HG03378 (cell line): ENCODE results near the gene ATOX1.
A peak's percentile ranks its signal among the peaks of the same experiment; 100 is the strongest.
"Not testable (repeated sequence)": the region's sequence is repeated elsewhere in the genome, so short reads cannot be mapped to it uniquely, and the experiment has no call there.

Experiments
- ATAC-seq: cut with Tn5 transposase; IDR thresholded peaks from one replicate; pipeline ENCODE4 v1.9.1; 2021; ENCODE audit warnings: mild to moderate bottlenecking, moderate library complexity; ENCODE audit not compliant: unreplicated experiment

Gene ATOX1

DNA sequence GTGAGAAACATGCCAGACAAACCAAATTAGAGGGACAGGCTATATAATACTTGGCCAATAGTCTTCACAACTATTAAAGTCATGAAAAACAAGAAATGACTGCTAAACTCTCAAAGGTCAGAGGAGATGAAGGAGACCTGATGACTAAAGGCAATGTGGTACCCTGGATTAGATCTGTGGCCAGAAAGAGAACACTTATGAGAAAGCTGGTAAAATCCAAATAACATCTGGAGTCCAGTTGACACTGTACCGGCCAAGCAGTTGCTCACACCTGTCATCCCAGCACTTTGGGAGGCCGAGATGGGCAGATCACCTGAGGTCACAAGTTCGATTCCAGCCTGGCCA, 24.4 kb downstream of the ATOX1 start:
- no peak for ATAC-seq

DNA sequence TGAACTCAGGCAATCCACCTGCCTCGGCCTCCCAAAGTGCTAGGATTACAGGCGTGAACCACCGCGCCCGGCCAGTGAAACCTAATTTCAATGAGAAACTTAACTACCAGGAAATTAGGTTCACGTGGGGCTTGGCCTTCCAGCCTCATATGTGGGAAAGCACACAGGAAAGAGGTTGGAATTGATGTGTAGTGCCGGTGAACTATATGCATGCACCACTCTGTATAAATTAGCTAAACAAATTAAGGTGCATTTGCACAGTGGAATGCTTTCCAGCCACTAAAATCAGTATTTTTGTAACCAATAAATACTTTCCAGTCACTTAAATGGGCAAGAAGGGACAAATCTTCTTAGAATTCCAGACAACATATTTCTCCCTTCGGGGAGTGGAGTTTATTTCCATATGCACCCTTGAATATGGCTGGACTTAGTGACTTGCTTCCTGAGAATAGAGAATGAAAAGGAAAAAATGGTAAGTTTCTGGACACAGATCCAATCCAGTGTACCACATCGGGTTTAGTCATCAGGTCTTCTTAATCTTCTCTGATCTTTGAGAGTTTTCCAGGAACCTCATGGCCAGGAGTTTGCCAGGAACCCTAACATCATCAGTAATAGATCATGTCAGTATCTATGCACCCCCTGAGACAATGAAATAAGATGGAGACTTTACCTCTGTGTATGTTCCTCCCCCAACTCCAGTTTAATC, 24.9 kb downstream of the ATOX1 start:
- ATAC-seq: no peak

DNA sequence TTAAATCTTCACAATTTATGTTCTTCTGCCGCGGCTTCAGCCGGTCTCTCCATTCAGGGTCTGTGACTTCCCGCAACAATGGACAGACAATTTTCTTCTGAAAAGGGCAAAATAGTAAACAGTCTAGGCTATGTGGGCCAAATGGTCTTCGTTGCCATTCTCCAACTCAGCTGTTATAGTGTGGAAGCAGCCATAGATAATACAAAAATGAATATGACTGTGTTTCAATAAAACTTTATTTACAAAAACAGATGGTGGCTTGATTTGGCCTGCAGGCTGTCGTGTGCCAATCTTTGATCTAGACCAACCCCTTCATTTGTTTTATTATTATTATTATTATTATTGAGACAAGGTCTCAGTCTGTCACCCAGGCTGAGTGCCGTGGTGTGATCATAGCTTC, 28.1 kb downstream of the ATOX1 start:
- no peak for ATAC-seq

DNA sequence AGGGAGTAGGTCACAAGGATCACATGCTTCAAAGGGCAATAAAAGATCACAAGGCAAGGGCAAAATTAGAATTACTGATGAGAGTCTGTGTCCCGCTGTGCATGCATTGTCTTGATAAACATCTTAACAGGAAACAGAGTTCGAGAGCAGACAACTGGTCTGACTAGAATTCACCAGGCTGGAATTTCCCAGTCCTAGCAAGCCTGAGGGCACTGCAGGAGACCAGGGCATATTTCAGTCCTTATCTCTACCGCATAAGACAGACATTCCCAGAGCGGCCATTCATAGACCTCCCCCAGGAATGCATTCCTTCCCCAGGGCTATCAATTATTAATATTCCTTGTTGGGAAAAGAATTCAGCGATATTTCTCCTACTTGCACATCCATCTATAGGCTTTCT, 28.8 kb downstream of the ATOX1 start:
- ATAC-seq: not testable (repeated sequence)

DNA sequence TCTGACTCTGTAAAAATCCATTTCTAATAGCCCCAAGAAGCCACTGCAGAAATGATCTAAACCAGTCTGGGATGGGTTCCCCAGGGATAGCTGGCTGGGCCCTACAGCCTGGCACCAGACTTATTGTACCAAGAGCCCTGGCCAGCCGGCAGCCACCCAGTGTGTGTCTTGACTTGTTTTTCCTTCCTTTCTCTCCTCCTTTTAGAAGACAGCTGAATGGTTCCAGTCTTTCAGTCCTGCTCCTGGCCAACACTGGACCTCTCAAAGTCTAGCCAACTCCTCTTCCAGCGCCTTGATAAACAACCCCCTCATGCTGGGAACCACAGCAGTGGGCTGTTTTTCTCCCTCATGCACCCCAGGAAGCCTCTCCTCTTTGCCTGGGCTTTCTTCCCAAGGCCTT, 34.1 kb downstream of the ATOX1 start:
- no peak for ATAC-seq

DNA sequence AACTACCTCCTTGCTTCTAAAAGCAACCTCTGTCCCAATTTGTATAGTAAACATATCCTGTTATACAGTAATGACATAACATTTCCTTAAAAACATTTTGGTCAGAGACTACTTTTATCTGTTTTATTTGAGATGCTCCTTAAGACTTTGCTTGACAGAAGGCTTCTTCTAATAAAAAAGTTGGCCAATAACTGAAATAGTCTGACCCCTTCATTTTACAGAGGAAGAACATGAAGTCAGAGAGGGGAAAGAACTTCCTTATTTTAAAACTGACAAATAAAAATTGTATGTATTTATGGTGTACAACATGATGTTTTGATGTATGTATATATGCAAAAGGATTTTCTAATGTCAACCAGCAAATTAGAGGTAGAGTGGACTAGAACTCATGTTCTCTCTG, 35.9 kb downstream of the ATOX1 start:
- ATAC-seq: no peak

DNA sequence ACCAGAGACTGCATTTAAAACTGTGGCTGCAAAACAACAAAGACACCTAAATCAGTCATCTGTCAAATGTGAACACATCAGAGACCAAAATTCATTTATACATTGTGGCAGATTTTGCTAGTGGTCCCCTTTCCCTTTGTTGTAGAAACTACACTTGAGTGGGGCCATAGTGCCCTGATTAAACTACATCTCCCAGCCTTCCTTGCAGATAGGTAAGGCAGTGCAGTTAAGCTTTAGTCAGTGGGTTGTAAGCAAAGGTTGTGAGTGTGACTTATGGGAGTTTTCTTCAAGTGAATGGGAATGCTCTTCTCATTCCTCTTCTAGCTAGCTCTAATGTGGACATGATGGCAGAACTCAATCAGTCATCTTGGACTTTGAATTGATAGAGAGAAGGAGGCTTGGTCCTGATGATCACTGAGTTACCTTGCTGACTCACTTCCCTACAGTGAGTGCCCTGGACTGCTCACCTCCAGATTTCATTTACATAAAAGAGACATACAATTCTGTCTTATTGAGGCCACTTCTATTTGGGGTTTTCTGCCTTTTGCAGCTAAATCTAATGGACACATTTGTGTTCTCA, 36.5 kb downstream of the ATOX1 start:
- ATAC-seq: peak; percentile 17

DNA sequence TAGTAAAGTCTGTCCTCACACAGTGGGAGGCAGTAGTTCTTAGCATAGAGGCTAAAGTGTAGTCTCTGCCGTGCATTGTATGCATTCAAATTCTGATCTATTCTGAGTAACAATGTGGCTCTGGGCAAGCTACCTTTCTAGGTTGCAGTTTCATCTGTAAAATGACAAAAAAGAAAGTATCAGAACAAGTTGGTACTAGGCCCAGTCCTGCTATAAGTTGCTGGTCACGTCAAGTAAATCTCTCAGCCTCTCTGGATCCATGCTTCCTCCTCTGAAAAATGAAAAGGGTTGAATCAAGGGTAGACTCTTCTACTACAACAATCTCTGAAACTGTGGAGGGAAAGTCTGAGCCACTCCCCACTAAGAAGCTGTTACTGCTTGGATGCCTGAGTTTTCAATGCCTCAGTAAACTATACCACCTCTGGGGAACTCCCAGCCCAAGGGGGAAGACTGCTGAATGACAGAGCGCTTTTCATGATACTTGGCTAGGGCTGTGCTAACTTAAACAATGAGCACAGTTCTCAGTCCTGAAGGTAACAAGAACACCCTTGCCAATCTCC, 37.3 kb downstream of the ATOX1 start:
- ATAC-seq: peak; percentile 84

DNA sequence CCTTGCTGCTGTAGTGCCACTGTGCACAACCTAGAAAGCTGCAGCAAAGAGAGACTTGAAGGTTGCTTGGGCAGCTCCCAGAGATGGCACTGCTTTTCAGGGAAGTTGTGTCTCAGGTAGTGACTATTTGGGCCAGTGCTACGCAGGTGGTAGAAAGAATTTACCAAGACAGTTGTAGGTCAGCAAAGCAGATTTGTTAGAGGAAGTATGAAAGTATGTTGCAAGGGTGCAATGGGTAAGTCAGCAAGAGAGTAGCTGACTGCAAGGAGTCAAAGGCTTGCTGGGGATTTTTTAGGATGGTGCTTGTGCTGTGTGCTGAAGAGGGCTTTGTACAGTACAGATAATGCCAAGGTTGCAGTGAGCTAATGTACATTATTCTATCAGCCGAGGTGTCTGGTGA, 38.2 kb downstream of the ATOX1 start:
- no peak for ATAC-seq

DNA sequence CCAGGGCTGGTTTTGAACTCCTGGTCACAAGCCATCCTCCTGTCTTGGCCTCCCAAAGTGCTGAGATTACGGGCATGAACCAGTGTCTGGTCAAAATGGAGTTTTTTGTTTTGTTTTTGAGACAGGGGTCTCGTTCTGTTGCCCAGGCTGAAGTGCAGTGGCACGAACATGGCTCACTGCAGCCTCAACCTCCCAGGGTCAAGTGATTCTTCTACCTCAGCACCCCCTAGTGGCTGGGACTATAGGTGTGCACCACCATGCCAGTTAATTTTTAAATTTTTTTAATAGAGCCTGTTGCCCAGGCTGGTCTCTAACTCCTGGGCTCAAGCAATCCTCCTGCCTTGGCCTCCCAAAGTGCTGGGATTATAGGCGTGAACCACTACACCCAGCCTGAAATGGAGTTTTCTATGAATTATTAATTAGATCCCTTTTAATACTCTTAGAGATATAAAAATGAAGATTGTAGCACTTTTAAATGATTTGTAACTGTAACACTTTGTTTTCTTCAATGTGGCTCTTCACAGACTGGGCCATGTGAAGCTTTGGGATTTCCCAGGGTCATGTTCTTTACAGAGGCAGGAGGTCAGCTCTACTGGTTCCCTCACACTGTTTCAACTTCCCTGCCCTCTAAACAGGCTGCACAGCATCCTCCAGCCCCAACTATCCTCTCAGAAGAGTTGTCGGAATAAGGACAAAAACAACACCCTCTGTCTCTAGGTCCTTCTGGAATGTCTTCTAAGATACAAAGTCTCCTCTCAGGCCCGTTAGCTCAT, 39.0 kb downstream of the ATOX1 start:
- ATAC-seq: no peak

DNA sequence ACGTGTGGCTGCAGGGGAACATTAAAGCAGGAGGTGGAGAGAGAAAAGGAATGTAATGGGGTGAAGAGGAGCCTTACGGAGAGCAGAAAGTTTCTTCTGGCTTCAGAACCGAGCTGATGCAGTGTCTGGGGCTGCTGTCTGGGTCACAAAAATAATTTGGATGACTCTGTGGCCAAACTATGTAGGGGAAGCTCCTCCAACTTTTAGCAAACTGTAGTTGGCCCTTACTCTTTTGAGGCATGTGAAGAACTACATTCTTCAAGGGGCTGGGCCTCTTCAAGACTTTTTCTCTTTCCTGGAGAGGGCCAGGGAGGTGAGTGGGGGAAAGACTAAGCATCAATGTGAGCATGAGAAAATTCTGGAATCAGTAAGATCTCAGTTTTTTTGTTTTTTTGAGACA, 39.8 kb downstream of the ATOX1 start:
- ATAC-seq: no peak

DNA sequence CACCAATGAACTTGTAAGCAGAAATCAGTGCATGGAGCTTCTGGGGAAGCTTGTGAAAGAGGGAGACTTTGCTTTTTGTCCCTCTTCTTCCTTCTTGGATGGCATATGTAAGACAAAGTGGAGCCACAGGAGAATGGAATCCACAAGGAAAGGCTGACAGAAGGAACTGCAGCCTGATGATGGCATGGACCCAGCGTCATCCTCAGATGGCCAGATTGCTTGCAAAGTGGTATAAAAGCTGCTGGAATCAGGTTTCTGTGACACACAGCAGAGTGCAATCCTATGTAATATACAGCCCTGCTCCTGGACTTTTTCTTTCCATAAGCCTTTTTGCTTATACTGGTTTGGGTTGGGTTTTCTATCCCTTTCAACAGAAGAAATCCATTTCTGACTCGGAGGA, 40.3 kb downstream of the ATOX1 start:
- ATAC-seq: no peak

DNA sequence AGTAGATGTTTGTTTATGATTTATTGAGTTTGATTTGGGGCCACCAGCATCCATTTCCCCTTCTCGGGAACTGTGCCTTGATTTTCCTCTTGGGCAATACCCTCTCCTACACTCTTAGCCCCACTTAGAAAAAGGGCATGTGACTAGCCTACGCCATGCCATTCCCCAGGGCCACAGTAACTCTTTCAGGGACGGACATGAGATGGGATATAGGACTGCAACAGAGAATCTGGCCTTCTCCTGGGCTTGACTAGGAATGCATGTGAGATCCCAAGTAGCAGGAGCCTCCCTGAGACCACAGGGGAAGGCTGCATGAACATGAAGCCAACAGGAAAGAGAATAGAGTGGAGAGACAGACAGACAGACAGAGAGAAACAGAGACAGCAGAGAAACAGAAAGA, 41.0 kb downstream of the ATOX1 start:
- ATAC-seq: no peak

DNA sequence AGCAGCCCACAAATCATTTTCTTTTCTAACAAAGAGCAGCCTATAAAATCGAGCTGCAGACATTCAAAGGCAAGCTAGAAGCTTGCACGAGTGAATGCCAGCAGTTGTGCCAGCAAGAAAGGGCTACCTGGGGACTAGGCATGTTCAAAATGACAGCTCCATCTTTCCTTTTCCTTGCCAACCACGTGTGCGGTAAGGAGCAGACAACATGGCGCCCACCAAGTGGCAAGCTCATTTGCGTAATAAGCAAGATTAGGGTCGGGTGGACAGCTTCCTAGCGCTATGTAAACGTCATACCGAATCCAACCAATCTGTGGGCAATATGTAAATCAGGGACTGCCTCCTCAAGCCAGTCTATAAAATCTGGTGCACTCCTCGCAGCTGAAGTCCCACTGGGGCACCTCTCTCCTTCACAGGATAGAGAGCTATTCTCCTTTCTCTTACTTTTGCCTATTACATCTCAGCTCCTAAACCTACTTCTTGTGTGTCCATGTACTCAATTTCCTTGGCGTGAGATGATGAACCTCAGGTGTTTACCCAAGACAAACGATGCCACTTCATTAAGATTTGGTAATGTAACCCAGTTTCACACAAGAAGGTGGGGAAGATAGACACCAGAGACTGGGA, 49.2 kb downstream of the ATOX1 start:
- ATAC-seq: no peak

DNA sequence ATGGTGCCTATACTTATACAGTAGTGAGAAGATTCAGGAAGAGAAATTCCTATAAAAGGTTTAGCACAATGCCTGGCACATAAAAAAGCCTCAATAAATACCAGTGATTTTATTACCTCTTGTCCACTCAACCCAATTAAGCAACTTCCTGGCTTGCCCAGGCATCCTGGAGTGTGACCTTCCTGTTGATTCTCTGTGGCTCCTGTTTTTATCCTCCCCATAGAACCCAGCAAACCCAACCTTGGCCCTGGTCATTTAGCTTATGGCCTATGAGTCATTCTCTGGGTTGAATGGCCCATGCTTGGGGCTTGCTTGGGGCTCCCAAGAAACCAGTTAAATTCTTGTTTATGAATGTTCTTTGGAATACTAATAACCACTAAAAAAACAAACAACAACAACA, 50.3 kb downstream of the ATOX1 start:
- ATAC-seq: no peak

DNA sequence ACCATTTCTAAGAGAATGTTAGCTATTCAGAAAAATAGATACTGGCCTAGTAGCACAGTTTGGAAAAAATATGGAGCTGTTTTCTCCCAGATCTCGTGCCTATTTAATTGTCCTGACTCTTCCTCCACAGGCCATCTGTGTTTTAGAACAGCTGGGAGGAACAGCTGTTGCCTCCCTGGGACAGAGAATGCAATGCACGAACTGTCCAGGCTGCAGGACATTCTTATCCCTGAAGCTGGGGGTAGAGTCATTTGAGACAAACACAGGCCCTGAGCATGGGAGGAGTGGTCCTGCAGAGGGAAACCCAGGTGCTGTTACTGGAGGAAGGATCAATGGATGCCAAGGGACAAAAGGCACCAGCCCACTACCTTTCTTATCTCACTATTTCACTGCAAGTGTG, 50.9 kb downstream of the ATOX1 start:
- ATAC-seq: no peak

DNA sequence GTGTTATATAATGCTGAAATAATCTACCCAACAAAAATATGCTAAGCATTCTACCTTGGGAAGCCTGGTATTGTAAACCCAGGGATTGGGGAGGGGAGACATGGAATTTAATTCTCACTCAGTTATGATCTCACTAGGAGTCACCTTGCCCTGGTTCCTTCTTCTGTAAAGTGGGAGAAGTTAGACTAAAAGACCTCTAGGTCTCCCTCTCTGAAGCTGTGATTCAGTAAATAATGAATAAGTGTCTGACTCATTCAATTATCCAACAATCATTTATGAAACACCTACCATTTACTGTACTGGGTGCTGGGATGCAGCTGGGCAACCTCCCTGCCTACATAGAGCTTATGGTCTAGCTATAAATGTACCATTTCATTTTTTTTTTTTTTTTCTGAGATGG, 51.5 kb downstream of the ATOX1 start:
- ATAC-seq: no peak

DNA sequence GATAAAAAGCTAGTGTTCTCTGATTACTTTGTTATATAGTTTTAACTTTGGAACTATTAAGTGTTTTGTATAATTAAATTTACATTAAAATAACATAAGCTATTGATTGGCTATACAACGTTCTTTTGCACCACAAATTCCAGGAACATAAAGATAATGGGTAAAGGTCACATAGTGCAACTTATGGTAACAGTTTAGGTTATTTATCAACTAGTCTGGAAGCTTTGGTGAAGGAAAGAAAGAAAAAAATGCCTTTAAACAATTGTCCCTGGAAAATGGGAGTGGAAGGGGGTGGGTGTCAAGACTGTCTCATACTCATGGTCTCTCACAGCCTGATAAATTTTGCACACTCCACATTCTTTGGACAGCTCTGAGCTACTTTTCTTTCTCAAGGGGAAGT, 54.7 kb downstream of the ATOX1 start:
- no peak for ATAC-seq

DNA sequence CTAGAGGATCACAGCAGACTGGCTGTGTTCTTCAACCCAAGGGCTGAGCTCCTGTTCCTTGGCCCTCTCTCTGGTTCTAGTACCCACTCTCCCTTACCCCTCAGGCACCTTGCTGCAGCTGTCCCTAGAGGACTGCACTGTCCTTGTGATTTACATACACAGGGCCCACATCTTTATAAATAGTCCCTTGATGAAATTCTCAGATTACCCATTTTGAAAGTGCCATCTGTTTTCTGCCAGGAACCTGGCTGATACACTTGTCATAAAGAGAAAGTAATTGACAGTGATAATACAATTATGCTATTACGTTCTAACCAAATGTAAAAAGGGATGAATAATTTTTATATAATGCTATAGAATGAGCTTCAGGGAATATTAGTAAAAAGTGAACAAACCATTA, 55.2 kb downstream of the ATOX1 start:
- ATAC-seq: peak; percentile 93

DNA sequence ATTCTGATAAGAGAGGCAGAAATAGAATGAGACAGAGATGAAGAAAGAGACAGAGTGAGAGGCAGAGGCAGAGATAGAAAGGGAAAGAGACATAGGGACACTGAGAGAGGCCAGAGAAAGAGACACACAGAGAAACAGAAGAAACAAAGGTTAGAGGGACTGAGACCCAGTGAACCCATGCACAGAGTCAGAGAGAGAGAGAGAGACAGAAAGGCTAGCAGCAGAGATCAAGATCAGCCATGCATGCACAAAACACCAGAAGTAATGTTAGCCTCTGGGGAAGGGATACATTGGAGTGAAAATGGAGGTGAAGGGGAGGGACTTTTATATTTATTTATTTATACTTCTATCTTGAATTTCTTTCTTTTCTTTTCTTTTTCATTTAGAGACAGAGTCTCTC, 57.6 kb downstream of the ATOX1 start:
- peak; percentile 40 for ATAC-seq

DNA sequence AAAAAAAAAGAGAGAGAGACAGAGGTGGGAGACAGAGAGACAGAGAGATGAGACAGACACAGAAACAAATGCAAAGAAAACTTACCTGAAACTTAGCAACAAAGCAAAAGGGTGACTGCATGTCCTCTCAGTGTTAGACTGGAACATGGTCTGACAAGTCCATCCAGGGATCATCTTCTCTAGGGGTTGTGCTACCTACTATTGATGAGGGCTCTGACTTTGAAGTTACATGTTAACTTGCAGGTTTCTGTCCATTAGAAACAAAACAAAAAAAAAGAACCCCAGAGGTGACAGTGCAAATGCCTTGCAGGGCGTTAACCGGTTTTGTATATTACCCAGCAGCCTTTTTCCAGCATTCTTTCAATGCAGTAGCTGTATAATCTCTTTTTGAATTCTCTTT, 58.1 kb downstream of the ATOX1 start:
- ATAC-seq: no peak
